GM18498 (cell line): Measurements from ENCODE around the gene UTP11.
A peak's percentile ranks its signal among the peaks of the same experiment; 100 is the strongest.

Source experiments
- ATAC-seq: cut with Tn5 transposase; IDR thresholded peaks from one replicate; pipeline ENCODE4 v1.9.1; 2021; ENCODE audit warnings: mild to moderate bottlenecking, moderate library complexity; ENCODE audit not compliant: unreplicated experiment

Gene UTP11

DNA sequence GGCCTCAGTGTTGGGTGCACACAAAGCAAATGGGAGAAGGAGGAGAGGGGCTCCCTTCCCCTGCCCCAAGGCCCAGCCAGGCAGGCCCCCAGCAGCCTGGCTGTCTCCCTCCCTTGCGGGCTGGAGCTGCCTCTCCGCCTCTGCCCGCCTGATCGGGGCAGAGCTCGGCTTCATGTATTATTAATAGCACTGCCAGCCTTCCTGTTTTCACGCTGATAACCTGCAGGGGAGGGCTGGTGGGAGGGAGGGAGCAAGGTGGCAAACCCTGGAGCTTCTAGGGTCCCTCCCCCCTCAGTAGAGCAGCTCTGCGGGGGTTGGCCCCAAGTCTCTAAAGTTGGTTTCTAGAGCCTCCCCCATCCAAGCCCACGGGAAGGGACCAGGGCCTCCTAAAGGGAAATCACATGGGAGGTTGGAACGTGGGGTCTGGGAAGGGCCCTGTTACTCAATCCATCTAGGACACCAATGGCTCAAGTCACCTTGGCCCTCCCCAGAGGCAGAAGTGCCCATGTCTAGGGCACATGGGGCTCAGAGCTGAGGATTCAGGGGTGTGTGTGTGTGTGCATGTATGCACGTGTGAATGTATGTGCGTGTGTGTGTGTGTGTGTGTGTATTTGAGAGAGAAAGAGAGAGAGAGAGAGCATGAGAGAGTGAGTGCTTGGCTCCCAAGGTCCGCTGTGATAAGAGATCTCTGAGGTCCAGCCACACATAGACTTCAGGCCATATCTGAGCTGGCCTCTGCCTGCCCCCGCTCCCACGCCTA is 55.9 kb downstream of the UTP11 start:
- no peak for ATAC-seq

DNA sequence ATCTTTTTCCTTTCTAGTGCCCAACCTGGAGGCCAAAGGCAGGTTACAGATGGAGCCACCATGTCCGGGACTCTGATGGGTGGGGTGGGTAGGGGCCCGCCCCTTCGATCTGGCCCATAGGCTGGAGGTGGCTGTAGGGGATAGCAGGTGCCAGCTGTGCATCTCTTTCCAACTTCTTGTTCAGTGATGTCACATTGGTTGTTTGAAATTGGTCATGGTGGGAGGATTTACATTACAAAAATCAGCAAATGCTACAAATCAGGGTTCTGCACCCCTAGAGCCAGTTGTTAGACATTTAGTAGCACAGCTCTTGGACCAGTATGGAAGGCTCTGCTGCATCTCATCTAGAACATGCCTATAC is 56.4 kb downstream of the UTP11 start:
- ATAC-seq = no peak

DNA sequence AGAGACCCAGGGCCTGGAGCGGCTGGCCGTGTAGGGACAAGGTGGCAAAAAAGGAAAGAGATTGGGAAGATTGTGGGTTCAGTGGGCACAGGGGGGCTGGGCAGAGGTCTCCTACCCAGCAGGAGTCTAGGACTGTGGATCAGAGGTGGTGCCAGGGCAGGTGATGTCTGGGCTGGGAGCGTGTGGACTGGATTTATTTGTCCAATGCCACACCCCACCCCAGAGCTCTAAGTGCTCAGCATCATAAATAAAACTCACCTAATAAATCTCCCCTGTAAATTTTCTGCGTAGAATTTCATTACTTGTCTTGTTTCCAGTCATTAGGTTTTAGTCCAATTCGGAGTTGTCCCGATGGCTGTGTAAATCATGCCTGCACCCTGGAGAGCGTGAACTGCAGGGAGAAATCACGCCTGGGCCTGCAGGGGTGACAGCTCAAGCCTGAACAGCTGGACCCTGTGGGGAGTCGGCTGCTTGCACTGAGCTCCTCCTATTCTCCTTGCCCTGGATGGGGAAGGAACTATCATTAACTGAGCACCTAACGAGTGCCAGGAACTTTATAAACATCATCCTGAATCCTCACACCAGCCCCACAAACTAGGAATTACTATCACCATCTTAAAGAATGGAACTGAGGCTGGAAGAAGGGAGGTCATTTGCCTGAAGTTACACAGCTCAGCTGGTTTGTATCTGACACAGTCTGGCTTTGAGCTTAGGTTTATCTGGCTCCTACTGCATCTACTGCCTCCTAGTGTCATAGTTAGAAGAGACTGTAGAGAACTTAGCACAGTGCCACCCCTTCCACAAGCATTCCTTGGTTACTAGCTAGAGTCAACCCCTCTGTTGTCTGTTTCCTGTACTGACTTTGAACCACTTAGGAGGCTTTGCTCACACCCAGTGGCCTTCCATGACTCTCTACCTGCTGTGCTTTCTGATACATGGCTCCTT is 59.0 kb downstream of the UTP11 start:
- peak; percentile 61 for ATAC-seq

DNA sequence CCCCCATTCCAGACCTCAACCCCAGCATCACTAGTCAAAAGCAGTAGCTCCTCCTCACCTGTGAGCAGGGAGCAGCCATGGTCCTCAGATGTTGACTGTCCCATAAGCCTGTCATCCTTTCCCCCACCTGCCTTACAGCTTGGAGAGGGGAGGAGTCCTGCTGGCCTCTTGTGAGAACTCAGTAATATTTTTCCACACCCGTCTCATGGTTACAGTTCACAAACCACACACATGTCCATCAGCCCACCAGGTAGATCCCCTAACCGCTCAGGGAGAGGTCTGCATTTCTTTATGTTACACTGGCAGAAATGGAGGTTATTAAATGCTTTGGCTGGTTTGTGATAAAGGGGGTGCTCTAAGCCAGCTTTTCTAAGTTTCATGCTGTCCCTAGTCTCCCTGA is 60.3 kb downstream of the UTP11 start:
- ATAC-seq = no peak

DNA sequence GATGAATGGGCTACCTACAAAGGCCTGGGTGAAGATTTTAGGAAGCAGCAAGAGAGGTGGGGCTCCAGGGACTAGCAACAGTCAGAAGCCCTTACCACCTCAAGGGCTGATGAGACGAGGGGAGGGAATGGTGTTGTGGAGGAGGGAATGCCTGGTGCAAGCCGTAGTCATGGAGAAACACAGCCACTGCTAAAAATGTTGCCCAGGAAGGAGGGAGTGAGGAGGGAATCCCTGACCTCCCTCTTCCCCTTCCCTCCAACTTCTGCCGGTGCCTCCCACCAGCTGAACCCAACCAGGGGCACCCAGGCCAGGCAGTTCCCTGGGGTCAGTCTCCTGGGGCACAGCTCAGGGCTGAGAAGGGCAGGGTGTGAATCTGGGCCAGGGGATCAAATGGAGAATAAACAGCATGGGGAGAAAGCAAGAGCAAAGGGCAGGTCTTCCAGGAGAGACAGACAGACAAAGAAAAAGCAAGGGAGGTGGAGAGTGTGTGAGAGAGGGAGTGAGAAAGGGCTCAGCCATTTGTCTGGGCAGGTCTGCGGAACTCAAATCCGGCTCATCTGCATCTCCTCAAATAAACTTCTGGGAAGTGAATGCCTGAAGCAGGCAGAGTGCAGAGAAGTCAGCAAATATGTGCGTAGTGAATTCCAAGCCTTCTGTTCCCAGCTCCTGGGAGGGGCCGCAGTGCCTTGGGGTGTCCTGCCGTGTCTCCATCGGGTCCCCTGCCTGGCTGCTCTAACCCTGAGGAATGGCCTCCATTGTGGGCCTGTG is 61.2 kb downstream of the UTP11 start:
- ATAC-seq = no peak

DNA sequence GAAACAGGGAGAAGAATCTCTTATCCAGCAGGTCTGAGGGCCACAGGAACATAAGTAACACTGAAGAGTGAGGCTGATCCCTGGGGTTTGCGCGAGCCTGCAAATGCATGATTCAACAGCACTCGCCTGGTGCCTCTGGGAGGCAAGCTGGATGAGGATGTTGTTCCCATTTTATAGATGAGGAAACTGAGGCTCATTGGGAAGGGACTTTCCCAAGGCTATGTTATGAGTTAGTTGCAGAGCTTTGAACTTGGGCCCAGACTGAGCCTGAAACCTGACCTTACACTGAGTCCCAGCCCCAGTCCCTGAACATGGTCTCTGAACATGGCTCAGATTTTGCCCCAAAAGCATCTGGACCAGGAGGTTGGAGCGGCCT is 61.8 kb downstream of the UTP11 start:
- ATAC-seq = no peak
